PC-9 (cell line): ENCODE results near the gene ZNF581.

ENCODE experiments used
- EZH2 ChIP-seq: fragments of 200-600 bp; sonication (generic); IDR thresholded peaks from 2 replicates; pipeline ENCODE4 v1.8.0; 2017; ENCODE audit warnings: antibody characterized with exemption, low read depth
- TF ChIP-seq, protein P1 (sequence below): fragments of 200-600 bp; sonication (generic); conservative IDR thresholded peaks from 2 replicates; pipeline ENCODE4 v1.6.1; 2017; ENCODE audit warnings: mixed run types, antibody characterized with exemption, mild to moderate bottlenecking, moderate library complexity

GRCh38 chr19:55615543-55616394 is 27.7 kb upstream of the ZNF581 start:
- TF ChIP-seq, protein P1, sequence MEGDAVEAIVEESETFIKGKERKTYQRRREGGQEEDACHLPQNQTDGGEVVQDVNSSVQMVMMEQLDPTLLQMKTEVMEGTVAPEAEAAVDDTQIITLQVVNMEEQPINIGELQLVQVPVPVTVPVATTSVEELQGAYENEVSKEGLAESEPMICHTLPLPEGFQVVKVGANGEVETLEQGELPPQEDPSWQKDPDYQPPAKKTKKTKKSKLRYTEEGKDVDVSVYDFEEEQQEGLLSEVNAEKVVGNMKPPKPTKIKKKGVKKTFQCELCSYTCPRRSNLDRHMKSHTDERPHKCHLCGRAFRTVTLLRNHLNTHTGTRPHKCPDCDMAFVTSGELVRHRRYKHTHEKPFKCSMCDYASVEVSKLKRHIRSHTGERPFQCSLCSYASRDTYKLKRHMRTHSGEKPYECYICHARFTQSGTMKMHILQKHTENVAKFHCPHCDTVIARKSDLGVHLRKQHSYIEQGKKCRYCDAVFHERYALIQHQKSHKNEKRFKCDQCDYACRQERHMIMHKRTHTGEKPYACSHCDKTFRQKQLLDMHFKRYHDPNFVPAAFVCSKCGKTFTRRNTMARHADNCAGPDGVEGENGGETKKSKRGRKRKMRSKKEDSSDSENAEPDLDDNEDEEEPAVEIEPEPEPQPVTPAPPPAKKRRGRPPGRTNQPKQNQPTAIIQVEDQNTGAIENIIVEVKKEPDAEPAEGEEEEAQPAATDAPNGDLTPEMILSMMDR, result no peak
- TF ChIP-seq EZH2, result no peak
